GM12878 (cell line): ENCODE results near the gene MTIF3. TPM values are rescaled to one million over a fixed set of nuclear protein-coding genes. Genes with fewer than 3 reads are reported as not detected.

ENCODE experiments used
- ATAC-seq: fragments of 200-7000 bp; cut with Tn5 transposase; 3 replicates; pipeline ENCODE4 v1.9.1; 2020; ENCODE audit warnings: mild to moderate bottlenecking, moderate library complexity
- BruUV-seq: library from RNA; stranded (reverse); fragments of 400-500 nt; replicated peaks from 2 replicates; lab custom pipeline; 2021; lab: Mats Ljungman, UMichigan
- CTCF ChIA-PET: fragments of 300-600 bp; sonication (Branson Sonifier 250); formaldehyde crosslinking; extraction: SDS; loops from one replicate; lab custom pipeline; 2021; ENCODE audit warnings: inconsistent platforms; lab: Yijun Ruan, JAX
- POLR2A ChIA-PET: fragments of 350-600 bp; formaldehyde crosslinking; extraction: SDS; loops from one replicate; lab custom pipeline; 2021; ENCODE audit warnings: inconsistent platforms; lab: Charles Lee
- RAD21 ChIA-PET: fragments of 300-600 bp; sonication (Branson Sonifier 250); formaldehyde crosslinking; loops from one replicate; lab custom pipeline; 2023; ENCODE audit warnings: antibody characterized with exemption; ENCODE audit not compliant: unreplicated experiment; lab: Charles Lee
- SMC1A ChIA-PET: fragments of 300-600 bp; sonication (Branson Sonifier 250); formaldehyde crosslinking; loops from one replicate; lab custom pipeline; 2023; ENCODE audit not compliant: unreplicated experiment, uncharacterized antibody; lab: Charles Lee
- DNase-seq: peaks from one replicate; pipeline ENCODE4 v3.0.0-alpha.2; 2011; ENCODE audit warnings: low read depth, low spot score
- FAIRE-seq: peaks from 3 replicates; lab custom pipeline; 2011; peaks lifted over from hg19 to GRCh38; lab: Jason Lieb, UNC
- H2AFZ ChIP-seq: 2 replicates; pipeline ENCODE4 v1.6.0; 2011; ENCODE audit warnings: low read depth, low read length, control low read depth; ENCODE audit not compliant: control insufficient read depth
- H3K27ac ChIP-seq: 2 replicates; pipeline ENCODE4 v1.5.1; 2011; ENCODE audit warnings: control low read depth; ENCODE audit not compliant: control insufficient read depth, insufficient read depth
- H3K27me3 ChIP-seq, 2 experiments: replicated peaks in 1 of 2; 2 replicates each; pipeline versions ENCODE4 v1.6.0 to v1.6.1; 2011; ENCODE audit warnings: low read length in 1 of 2; ENCODE audit not compliant: control insufficient read depth in 2 of 2, insufficient read depth in 2 of 2
- H3K36me3 ChIP-seq, 2 experiments: 2 replicates each; pipeline ENCODE4 v1.5.1; 2011; ENCODE audit warnings: low read length in 1 of 2; ENCODE audit not compliant: control insufficient read depth in 2 of 2, insufficient read depth in 2 of 2
- H3K4me1 ChIP-seq: 2 replicates; pipeline ENCODE4 v1.6.1; 2011; ENCODE audit warnings: mild to moderate bottlenecking, low read length, moderate library complexity, mixed read lengths; ENCODE audit not compliant: control insufficient read depth, insufficient read depth
- H3K4me2 ChIP-seq: 2 replicates; pipeline ENCODE4 v1.6.0; 2011; ENCODE audit warnings: control low read depth; ENCODE audit not compliant: control insufficient read depth, insufficient read depth
- H3K4me3 ChIP-seq: fragments of 200-600 bp; sonication (generic); 2 replicates; pipeline ENCODE4 v1.5.1; 2016
- H3K79me2 ChIP-seq: 2 replicates; pipeline ENCODE4 v1.6.0; 2011; ENCODE audit warnings: low read length; ENCODE audit not compliant: control insufficient read depth, insufficient read depth
- H3K9ac ChIP-seq: 2 replicates; pipeline ENCODE4 v1.8.0; 2011; ENCODE audit warnings: low read length, control low read depth, mixed read lengths; ENCODE audit not compliant: control insufficient read depth, insufficient read depth
- H3K9me3 ChIP-seq: replicated peaks from 3 replicates; pipeline ENCODE4 v1.5.1; 2011; ENCODE audit warnings: mild to moderate bottlenecking, low read length; ENCODE audit not compliant: control insufficient read depth, insufficient read depth
- H4K20me1 ChIP-seq: 2 replicates; pipeline ENCODE4 v1.6.0; 2011; ENCODE audit not compliant: control insufficient read depth, insufficient read depth
- RELA ChIP-seq: fragments of 450-650 bp; IDR thresholded peaks from 2 replicates; pipeline ENCODE4 v1.8.0; 2014; ENCODE audit warnings: borderline replicate concordance; ENCODE audit not compliant: partially characterized antibody
- WGBS: methylation state at CpG from one replicate; pipeline ENCODE4 v1.1.6; 2016; ENCODE audit warnings: low lambda C conversion rate; ENCODE audit not compliant: insufficient replicate concordance, insufficient coverage; ENCODE audit errors: missing lambda C conversion rate; 5-methylcytosine and 5-hydroxymethylcytosine counted together
- in situ Hi-C: fragments of 300-500 bp; cut with MboI; formaldehyde crosslinking; loops from 9 replicates; pipeline ENCODE4 v1.14.3; 2018; ENCODE audit warnings: mixed read lengths
- intact Hi-C: fragments of 100-400 bp; cut with micrococcal nuclease; formaldehyde crosslinking; loops from one replicate; pipeline ENCODE4 v1.14.2; 2022; ENCODE audit not compliant: unreplicated experiment
- polyA plus RNA-seq, 11 experiments: library from polyadenylated mRNA; depleted of rRNA in 4 of 11; unstranded in 6 of 11; stranded (reverse) in 5 of 11; fragments of >200 nt; fragmentation: Nextera tagmentation in 4 of 11; fragmentation: Illumina TruSeq in 1 of 11; extraction: Ambion mirVana in 4 of 11; extraction: Trizol in 1 of 11; gene quantifications; 1 replicate in 1 of 11; 2 replicates in 10 of 11; pipeline versions ENCODE4 v1.2.1 to v1.2.3, GENCODE V29; 2011 to 2016; ENCODE audit warnings: inconsistent platforms in 2 of 11, missing spikeins in 2 of 11, low read depth in 1 of 11
- total RNA-seq, 4 experiments: library from RNA; depleted of rRNA in 3 of 4; stranded (reverse); fragments of >200 nt in 3 of 4; fragmentation: Illumina TruSeq in 1 of 4; extraction: Trizol in 1 of 4; gene quantifications; 2 replicates each; pipeline versions ENCODE4 v1.2.1 to v1.2.3, GENCODE V29; 2013 to 2021
- TF ChIP-seq, protein P1 (sequence below): fragments of 450-650 bp; formaldehyde crosslinking; IDR thresholded peaks from 2 replicates; pipeline ENCODE4 v1.4.0; 2020; ENCODE audit warnings: mild to moderate bottlenecking, moderate library complexity

Gene MTIF3
- total and polyA plus RNA-seq, 10 of the 15 experiments (the other 5 are each of a cell fraction or from before 2014, with no cell fraction given), result 22.4 to 73.9 (median 49.7) TPM

DNA sequence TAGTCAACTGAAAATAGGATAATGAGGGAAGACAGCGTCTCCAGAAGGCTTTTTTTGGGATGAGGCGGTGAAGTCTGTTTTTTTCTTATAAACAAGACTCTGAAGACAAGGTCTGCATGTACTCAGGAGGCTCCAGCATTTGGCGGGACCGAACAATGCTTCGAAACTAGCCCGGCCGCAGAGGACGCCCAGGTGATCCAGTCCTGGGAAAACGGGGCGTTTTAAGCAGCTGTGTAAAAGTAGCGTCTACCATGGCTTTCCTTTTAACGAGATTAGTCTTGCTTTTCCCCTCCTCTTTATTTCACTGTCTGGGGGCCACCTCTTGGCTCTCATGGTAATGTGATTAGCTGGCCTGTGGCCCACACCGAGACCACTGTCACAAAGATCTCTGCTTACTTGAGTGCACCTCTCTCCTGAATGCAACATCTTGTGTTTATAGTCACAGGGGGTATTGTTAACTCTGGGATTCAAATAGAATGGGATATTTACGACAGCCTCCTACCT, 55.3 kb downstream of the MTIF3 start:
- BruUV-seq, result no TSS peak
- FAIRE-seq (no peak), DNase-seq (no peak)
- Histone ChIP-seq H3K4me2 (no peak overlapping the region), H4K20me1 (no peaks in the 10 kb centered on the region), H3K4me3 (no peak overlapping the region), H3K36me3 (no peaks in the 10 kb centered on the region), H2AFZ (no peak overlapping the region)
- WGBS, result 61% methylated on average over 14 of the region's 14 CpGs
- SMC1A ChIA-PET, result interaction anchor here (0.9 kb wide), 1 partner anchor 435 kb away, joined by 3 read pairs; no protein-coding TSS in a partner anchor
- no peak for TF ChIP-seq RELA
- TF ChIP-seq, protein P1, sequence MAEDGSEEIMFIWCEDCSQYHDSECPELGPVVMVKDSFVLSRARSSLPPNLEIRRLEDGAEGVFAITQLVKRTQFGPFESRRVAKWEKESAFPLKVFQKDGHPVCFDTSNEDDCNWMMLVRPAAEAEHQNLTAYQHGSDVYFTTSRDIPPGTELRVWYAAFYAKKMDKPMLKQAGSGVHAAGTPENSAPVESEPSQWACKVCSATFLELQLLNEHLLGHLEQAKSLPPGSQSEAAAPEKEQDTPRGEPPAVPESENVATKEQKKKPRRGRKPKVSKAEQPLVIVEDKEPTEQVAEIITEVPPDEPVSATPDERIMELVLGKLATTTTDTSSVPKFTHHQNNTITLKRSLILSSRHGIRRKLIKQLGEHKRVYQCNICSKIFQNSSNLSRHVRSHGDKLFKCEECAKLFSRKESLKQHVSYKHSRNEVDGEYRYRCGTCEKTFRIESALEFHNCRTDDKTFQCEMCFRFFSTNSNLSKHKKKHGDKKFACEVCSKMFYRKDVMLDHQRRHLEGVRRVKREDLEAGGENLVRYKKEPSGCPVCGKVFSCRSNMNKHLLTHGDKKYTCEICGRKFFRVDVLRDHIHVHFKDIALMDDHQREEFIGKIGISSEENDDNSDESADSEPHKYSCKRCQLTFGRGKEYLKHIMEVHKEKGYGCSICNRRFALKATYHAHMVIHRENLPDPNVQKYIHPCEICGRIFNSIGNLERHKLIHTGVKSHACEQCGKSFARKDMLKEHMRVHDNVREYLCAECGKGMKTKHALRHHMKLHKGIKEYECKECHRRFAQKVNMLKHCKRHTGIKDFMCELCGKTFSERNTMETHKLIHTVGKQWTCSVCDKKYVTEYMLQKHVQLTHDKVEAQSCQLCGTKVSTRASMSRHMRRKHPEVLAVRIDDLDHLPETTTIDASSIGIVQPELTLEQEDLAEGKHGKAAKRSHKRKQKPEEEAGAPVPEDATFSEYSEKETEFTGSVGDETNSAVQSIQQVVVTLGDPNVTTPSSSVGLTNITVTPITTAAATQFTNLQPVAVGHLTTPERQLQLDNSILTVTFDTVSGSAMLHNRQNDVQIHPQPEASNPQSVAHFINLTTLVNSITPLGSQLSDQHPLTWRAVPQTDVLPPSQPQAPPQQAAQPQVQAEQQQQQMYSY (CRISPR knock-in tag), result no peak
- TF ChIP-seq, all 136 proteins: peak for 0
- Histone ChIP-seq H3K27ac (no peak overlapping the region), H3K79me2 (no peaks in the 10 kb centered on the region), H3K27me3 (no peaks in the 10 kb centered on the region), H3K9me3 (no peaks in the 10 kb centered on the region), H3K4me1 (no peaks in the 10 kb centered on the region), H3K9ac (no peak overlapping the region)
- no peak for ATAC-seq
- intact Hi-C loops, result no loop called here
- POLR2A ChIA-PET, result no interaction called here
- in situ Hi-C loops, result no loop called here
- CTCF ChIA-PET, result interaction anchor here (1.2 to 1.4 kb wide), 2 partner anchors 33 to 431 kb away, joined by 4 read pairs; no protein-coding TSS in a partner anchor
- RAD21 ChIA-PET, result interaction anchor here (0.6 kb wide), 1 partner anchor 431 kb away, joined by 3 read pairs; no protein-coding TSS in a partner anchor
